Mesendoderm (in vitro differentiated cells): ENCODE data around the gene PPP1R15A.
A peak's percentile ranks its signal among the peaks of the same experiment; 100 is the strongest.
"Not testable (repeated sequence)": the region's sequence is repeated elsewhere in the genome, so short reads cannot be mapped to it uniquely, and the experiment has no call there.

Source experiments
- DNase-seq: peaks from one replicate; pipeline ENCODE4 v3.0.0; 2013
- H2AK5ac ChIP-seq: 2 replicates; pipeline ENCODE4 v1.6.1; 2013; ENCODE audit warnings: low read length, inconsistent platforms
- H2BK120ac ChIP-seq: 2 replicates; pipeline ENCODE4 v1.6.1; 2013; ENCODE audit warnings: low read depth, mild to moderate bottlenecking, low read length, moderate library complexity, mixed read lengths
- H2BK15ac ChIP-seq: replicated peaks from 2 replicates; pipeline ENCODE4 v1.6.1; 2013; ENCODE audit warnings: low read depth, mild to moderate bottlenecking, moderate library complexity
- H2BK5ac ChIP-seq: 2 replicates; pipeline ENCODE4 v1.6.1; 2013; ENCODE audit warnings: low read length, inconsistent platforms
- H3K18ac ChIP-seq: 2 replicates; pipeline ENCODE4 v1.6.1; 2013; ENCODE audit warnings: mild to moderate bottlenecking, low read length, mixed read lengths
- H3K23ac ChIP-seq: one replicate; pipeline ENCODE4 v1.6.1; 2013; ENCODE audit warnings: low read length
- H3K27ac ChIP-seq: 2 replicates; pipeline ENCODE4 v1.5.1; 2013; ENCODE audit warnings: low read depth, mild to moderate bottlenecking, inconsistent platforms, low read length, moderate library complexity
- H3K27me3 ChIP-seq: 2 replicates; pipeline ENCODE4 v1.6.1; 2013; ENCODE audit warnings: low read length, control low read depth, mild to moderate bottlenecking, inconsistent platforms; ENCODE audit not compliant: insufficient read depth, poor library complexity
- H3K36me3 ChIP-seq: 2 replicates; pipeline ENCODE4 v1.6.1; 2013; ENCODE audit warnings: low read length, inconsistent platforms; ENCODE audit not compliant: control insufficient read depth, insufficient read depth
- H3K4ac ChIP-seq: one replicate; pipeline ENCODE4 v1.6.1; 2013; ENCODE audit warnings: low read depth, mild to moderate bottlenecking, low read length, moderate library complexity
- H3K4me1 ChIP-seq: 2 replicates; pipeline ENCODE4 v1.6.1; 2013; ENCODE audit warnings: low read depth, low read length, inconsistent platforms; ENCODE audit not compliant: control insufficient read depth
- H3K4me2 ChIP-seq: 2 replicates; pipeline ENCODE4 v1.6.1; 2013; ENCODE audit warnings: low read length
- H3K4me3 ChIP-seq: 2 replicates; pipeline ENCODE4 v1.5.1; 2013; ENCODE audit warnings: mild to moderate bottlenecking, low read length
- H3K56ac ChIP-seq: one replicate; pipeline ENCODE4 v1.6.1; 2013; ENCODE audit warnings: low read length
- H3K79me1 ChIP-seq: 2 replicates; pipeline ENCODE4 v1.6.1; 2013; ENCODE audit warnings: low read length, inconsistent platforms
- H3K79me2 ChIP-seq: 2 replicates; pipeline ENCODE4 v1.6.1; 2013; ENCODE audit warnings: mild to moderate bottlenecking, low read length; ENCODE audit not compliant: control insufficient read depth, insufficient read depth
- H3K9ac ChIP-seq: 2 replicates; pipeline ENCODE4 v1.6.1; 2013; ENCODE audit warnings: low read length, inconsistent platforms
- H4K5ac ChIP-seq: one replicate; pipeline ENCODE4 v1.6.1; 2013; ENCODE audit warnings: low read length
- H4K8ac ChIP-seq: one replicate; pipeline ENCODE4 v1.6.1; 2013; ENCODE audit warnings: low read depth, mild to moderate bottlenecking, control low read depth, low read length, moderate library complexity
- WGBS: extraction: QIAGEN DNeasy Blood & Tissue Kit; methylation state at CpG from one replicate; pipeline ENCODE4 v1.1.7; 2013; ENCODE audit warnings: low lambda C conversion rate, missing lambda C conversion rate; ENCODE audit not compliant: insufficient coverage; ENCODE audit errors: extremely low coverage; 5-methylcytosine and 5-hydroxymethylcytosine counted together

The PPP1R15A gene

GRCh38 chr19:48899781-48900476, 27.7 kb downstream of the PPP1R15A start, which contains the start of gene NUCB1:
Gene NUCB1, plus strand, starts transcription at chr19:48900312. Its CDS starts 485 bp downstream, at chr19:48900797.
- peak; percentile 99 for DNase-seq
- H3K36me3 ChIP-seq, result peaks cover under 1% of the 10 kb centered on the region
- H3K56ac ChIP-seq, result peak within 1 kb of the TSS; percentile 95
- no peaks in the 10 kb centered on the region for H3K4me1 ChIP-seq
- no peak within 1 kb of the TSS for H2BK120ac ChIP-seq
- no peaks in the 10 kb centered on the region for H3K27me3 ChIP-seq
- H3K23ac ChIP-seq, result peak within 1 kb of the TSS; percentile 51
- H2BK5ac ChIP-seq, result no peak within 1 kb of the TSS
- peak within 1 kb of the TSS; percentile 86 for H3K4me3 ChIP-seq
- H3K27ac ChIP-seq, result peak within 1 kb of the TSS; percentile 81
- peaks cover 3% of the 10 kb centered on the region for H3K79me2 ChIP-seq
- no CpG with 5 or more reads among the region's 34 CpGs for WGBS
- no peaks in the 10 kb centered on the region for H3K79me1 ChIP-seq
- peak within 1 kb of the TSS; percentile 10 for H3K4ac ChIP-seq
- peak within 1 kb of the TSS; percentile 89 for H3K9ac ChIP-seq
- no peak within 1 kb of the TSS for H2BK15ac ChIP-seq
- H4K5ac ChIP-seq, result no peak within 1 kb of the TSS
- H4K8ac ChIP-seq, result no peak within 1 kb of the TSS
- peak within 1 kb of the TSS; percentile 42 for H3K18ac ChIP-seq
- no peak within 1 kb of the TSS for H2AK5ac ChIP-seq
- peak within 1 kb of the TSS; percentile 62 for H3K4me2 ChIP-seq

- no peak overlapping the region for H3K27ac ChIP-seq
- no peak overlapping the region for H4K5ac ChIP-seq
- no peak overlapping the region for H2BK120ac ChIP-seq
- no CpG with 5 or more reads among the region's 24 CpGs for WGBS
- H3K79me2 ChIP-seq, result peaks cover 3% of the 10 kb centered on the region
- H3K79me1 ChIP-seq, result no peaks in the 10 kb centered on the region
- peak overlapping the region; percentile 10 for H3K4ac ChIP-seq
- peak overlapping the region; percentile 86 for H3K4me3 ChIP-seq
- H3K9ac ChIP-seq, result peak overlapping the region; percentile 89
- H2BK5ac ChIP-seq, result no peak overlapping the region
- no peak overlapping the region for H4K8ac ChIP-seq
- no peak overlapping the region for H2AK5ac ChIP-seq
- peak overlapping the region; percentile 87 for H3K56ac ChIP-seq
- H3K4me2 ChIP-seq, result peak overlapping the region; percentile 9
- H3K27me3 ChIP-seq, result no peaks in the 10 kb centered on the region
- peak overlapping the region; percentile 51 for H3K23ac ChIP-seq
- H3K18ac ChIP-seq, result peak overlapping the region; percentile 42
- no peaks in the 10 kb centered on the region for H3K4me1 ChIP-seq
- peaks cover 3% of the 10 kb centered on the region for H3K36me3 ChIP-seq
- DNase-seq, result peak; percentile 60
- H2BK15ac ChIP-seq, result no peak overlapping the region
These were observed 28.5 kb downstream of the PPP1R15A start for GRCh38 chr19:48900477-48901406.

DNA sequence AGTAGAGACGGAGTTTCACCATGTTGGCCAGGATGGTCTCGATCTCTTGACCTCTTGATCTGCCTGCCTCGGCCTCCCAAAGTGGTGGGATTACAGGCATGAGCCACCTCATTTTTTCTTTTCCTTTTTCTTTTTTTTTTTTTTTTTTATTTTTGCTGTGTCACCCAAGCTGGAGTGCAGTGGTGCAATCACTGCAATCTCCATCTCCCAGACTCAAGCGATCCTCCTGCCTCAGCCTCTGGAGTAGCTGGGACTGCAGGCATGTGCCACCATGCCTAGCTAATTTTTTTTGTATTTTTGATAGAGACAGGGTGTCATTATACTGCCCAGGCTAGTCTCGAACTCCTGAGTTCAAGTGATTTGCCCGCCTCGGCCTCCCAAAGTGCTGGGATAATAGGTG, 30.1 kb downstream of the PPP1R15A start:
- H3K27ac ChIP-seq, H4K8ac ChIP-seq, H3K79me1 ChIP-seq, H3K4me2 ChIP-seq, H3K4ac ChIP-seq, H3K23ac ChIP-seq, H2AK5ac ChIP-seq, DNase-seq, H3K9ac ChIP-seq, H3K18ac ChIP-seq, H2BK120ac ChIP-seq, H3K56ac ChIP-seq, H3K4me3 ChIP-seq, H3K27me3 ChIP-seq, H4K5ac ChIP-seq, H3K4me1 ChIP-seq, H2BK5ac ChIP-seq, H3K36me3 ChIP-seq, H2BK15ac ChIP-seq, H3K79me2 ChIP-seq: not testable (repeated sequence)
- no CpG with 5 or more reads among the region's 7 CpGs for WGBS

GRCh38 chr19:48903788-48904187, 31.6 kb downstream of the PPP1R15A start:
- DNase-seq, H3K27me3 ChIP-seq: not testable (repeated sequence)

DNA sequence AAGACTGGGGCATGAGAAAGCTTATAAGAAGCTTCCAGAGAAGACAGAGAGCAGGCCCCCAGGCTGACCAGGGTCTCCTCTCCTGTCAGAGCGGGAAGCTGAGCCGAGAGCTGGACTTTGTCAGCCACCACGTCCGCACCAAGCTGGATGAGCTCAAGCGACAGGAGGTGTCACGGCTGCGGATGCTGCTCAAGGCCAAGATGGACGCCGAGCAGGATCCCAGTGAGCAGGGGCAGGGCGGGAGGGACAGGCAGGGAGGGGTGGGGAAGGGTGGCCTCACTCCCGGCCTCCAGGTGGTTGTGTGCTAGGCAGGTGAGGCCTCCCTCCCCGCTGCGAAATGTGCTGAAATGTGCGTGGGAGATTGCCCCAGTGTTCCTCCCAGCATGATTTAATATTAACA, 33.4 kb downstream of the PPP1R15A start:
- Histone ChIP-seq H4K8ac (no peak overlapping the region), H3K9ac (no peak overlapping the region), H3K27ac (no peak overlapping the region), H2BK120ac (no peak overlapping the region), H2BK5ac (no peak overlapping the region), H3K79me1 (no peaks in the 10 kb centered on the region), H4K5ac (no peak overlapping the region), H3K4me2 (no peak overlapping the region), H3K36me3 (peaks cover 4% of the 10 kb centered on the region), H3K18ac (no peak overlapping the region), H3K56ac (no peak overlapping the region), H2BK15ac (no peak overlapping the region), H3K4ac (no peak overlapping the region), H3K4me1 (no peaks in the 10 kb centered on the region), H3K79me2 (peaks cover 3% of the 10 kb centered on the region), H2AK5ac (no peak overlapping the region), H3K27me3 (no peaks in the 10 kb centered on the region), H3K4me3 (no peak overlapping the region), H3K23ac (no peak overlapping the region)
- no CpG with 5 or more reads among the region's 14 CpGs for WGBS
- no peak for DNase-seq

More at GRCh38 chr19:48903788-48904187, 31.6 kb downstream of the PPP1R15A start:
- H4K8ac ChIP-seq, H3K9ac ChIP-seq, H3K18ac ChIP-seq, H3K4me1 ChIP-seq, H3K4me2 ChIP-seq, H2BK15ac ChIP-seq, H3K23ac ChIP-seq, H3K4ac ChIP-seq, H3K79me2 ChIP-seq, H3K4me3 ChIP-seq, H3K36me3 ChIP-seq, H3K27ac ChIP-seq, H4K5ac ChIP-seq, H2AK5ac ChIP-seq, H2BK120ac ChIP-seq, H3K56ac ChIP-seq, H2BK5ac ChIP-seq, H3K79me1 ChIP-seq: not testable (repeated sequence)
